ENCODE results near the gene TSPAN15.
"Not testable (repeated sequence)": the region's sequence is repeated elsewhere in the genome, so short reads cannot be mapped to it uniquely, and the experiment has no call there.

Gene TSPAN15

GRCh38 chr10:69486922-69487730, 35.9 kb downstream of the TSPAN15 start:
- Mint-ChIP-seq H3K9me3 (peaks cover 8% of the 10 kb centered on the region), H3K4me1 (ENCODE audit: low read depth) (no peaks in the 10 kb centered on the region), H3K27me3 (ENCODE audit: low read depth) (no peaks in the 10 kb centered on the region), H3K27ac (no peak overlapping the region), H3K4me3 (no peak overlapping the region), H3K36me3 (ENCODE audit: low read depth) (no peaks in the 10 kb centered on the region)
- DNase-seq (ENCODE audit: low spot score): no peak

GRCh38 chr10:69488149-69488844, 37.0 kb downstream of the TSPAN15 start:
- not testable (repeated sequence) for DNase-seq (ENCODE audit: low spot score); H3K27ac Mint-ChIP-seq; H3K9me3 Mint-ChIP-seq; H3K4me1 Mint-ChIP-seq (ENCODE audit: low read depth); H3K27me3 Mint-ChIP-seq (ENCODE audit: low read depth); H3K4me3 Mint-ChIP-seq; H3K36me3 Mint-ChIP-seq (ENCODE audit: low read depth)

- H3K4me3 Mint-ChIP-seq; DNase-seq (ENCODE audit: low spot score); H3K36me3 Mint-ChIP-seq (ENCODE audit: low read depth); H3K4me1 Mint-ChIP-seq (ENCODE audit: low read depth); H3K27me3 Mint-ChIP-seq (ENCODE audit: low read depth); H3K9me3 Mint-ChIP-seq; H3K27ac Mint-ChIP-seq: not testable (repeated sequence)
Observed at GRCh38 chr10:69488856-69489255, 37.6 kb downstream of the TSPAN15 start.

GRCh38 chr10:69489506-69490090, 38.3 kb downstream of the TSPAN15 start:
- H3K4me1 Mint-ChIP-seq (ENCODE audit: low read depth): no peaks in the 10 kb centered on the region
- H3K9me3 Mint-ChIP-seq: peaks cover 8% of the 10 kb centered on the region
- no peaks in the 10 kb centered on the region for H3K36me3 Mint-ChIP-seq (ENCODE audit: low read depth)
- no peak for DNase-seq (ENCODE audit: low spot score)
- H3K27ac Mint-ChIP-seq: no peak overlapping the region
- H3K27me3 Mint-ChIP-seq (ENCODE audit: low read depth): no peaks in the 10 kb centered on the region
- no peak overlapping the region for H3K4me3 Mint-ChIP-seq

- H3K4me3 Mint-ChIP-seq: no peak overlapping the region
- DNase-seq (ENCODE audit: low spot score): no peak
- no peaks in the 10 kb centered on the region for H3K36me3 Mint-ChIP-seq (ENCODE audit: low read depth)
- no peaks in the 10 kb centered on the region for H3K4me1 Mint-ChIP-seq (ENCODE audit: low read depth)
- H3K9me3 Mint-ChIP-seq: peaks cover 8% of the 10 kb centered on the region
- no peak overlapping the region for H3K27ac Mint-ChIP-seq
- no peaks in the 10 kb centered on the region for H3K27me3 Mint-ChIP-seq (ENCODE audit: low read depth)
Observed at GRCh38 chr10:69490876-69491275, 39.6 kb downstream of the TSPAN15 start.

GRCh38 chr10:69491611-69492010, 40.3 kb downstream of the TSPAN15 start:
- Mint-ChIP-seq H3K27ac (no peak overlapping the region), H3K4me1 (ENCODE audit: low read depth) (no peaks in the 10 kb centered on the region), H3K9me3 (peaks cover 8% of the 10 kb centered on the region), H3K4me3 (no peak overlapping the region), H3K36me3 (ENCODE audit: low read depth) (no peaks in the 10 kb centered on the region), H3K27me3 (ENCODE audit: low read depth) (no peaks in the 10 kb centered on the region)
- DNase-seq (ENCODE audit: low spot score): no peak

GRCh38 chr10:69492091-69492745, 41.0 kb downstream of the TSPAN15 start:
- Mint-ChIP-seq H3K4me3 (no peak overlapping the region), H3K27ac (no peak overlapping the region)

GRCh38 chr10:69492746-69493462, 41.6 kb downstream of the TSPAN15 start:
- H3K36me3 Mint-ChIP-seq (ENCODE audit: low read depth): no peaks in the 10 kb centered on the region
- H3K4me1 Mint-ChIP-seq (ENCODE audit: low read depth): no peaks in the 10 kb centered on the region
- peaks cover 8% of the 10 kb centered on the region for H3K9me3 Mint-ChIP-seq
- no peak overlapping the region for H3K27ac Mint-ChIP-seq
- DNase-seq (ENCODE audit: low spot score): no peak
- H3K27me3 Mint-ChIP-seq (ENCODE audit: low read depth): no peaks in the 10 kb centered on the region
- H3K4me3 Mint-ChIP-seq: no peak overlapping the region

More at GRCh38 chr10:69492091-69492745, 41.0 kb downstream of the TSPAN15 start:
- Mint-ChIP-seq H3K9me3 (peaks cover 8% of the 10 kb centered on the region), H3K4me1 (ENCODE audit: low read depth) (no peaks in the 10 kb centered on the region), H3K36me3 (ENCODE audit: low read depth) (no peaks in the 10 kb centered on the region), H3K27me3 (ENCODE audit: low read depth) (no peaks in the 10 kb centered on the region)
- no peak for DNase-seq (ENCODE audit: low spot score)

- no peak overlapping the region for H3K4me3 Mint-ChIP-seq
- H3K27ac Mint-ChIP-seq: no peak overlapping the region
- no peaks in the 10 kb centered on the region for H3K9me3 Mint-ChIP-seq
- no peak for DNase-seq (ENCODE audit: low spot score)
- no peaks in the 10 kb centered on the region for H3K27me3 Mint-ChIP-seq (ENCODE audit: low read depth)
- no peaks in the 10 kb centered on the region for H3K4me1 Mint-ChIP-seq (ENCODE audit: low read depth)
- H3K36me3 Mint-ChIP-seq (ENCODE audit: low read depth): no peaks in the 10 kb centered on the region
Observed at GRCh38 chr10:69494626-69495558, 43.6 kb downstream of the TSPAN15 start.

- no peak for DNase-seq (ENCODE audit: low spot score)
Observed at GRCh38 chr10:69495666-69496065, 44.4 kb downstream of the TSPAN15 start.

GRCh38 chr10:69496352-69497230, 45.3 kb downstream of the TSPAN15 start:
- H3K27me3 Mint-ChIP-seq (ENCODE audit: low read depth): no peaks in the 10 kb centered on the region
- no peak for DNase-seq (ENCODE audit: low spot score)
- H3K9me3 Mint-ChIP-seq: no peaks in the 10 kb centered on the region
- H3K4me1 Mint-ChIP-seq (ENCODE audit: low read depth): no peaks in the 10 kb centered on the region
- no peaks in the 10 kb centered on the region for H3K36me3 Mint-ChIP-seq (ENCODE audit: low read depth)
- no peak overlapping the region for H3K4me3 Mint-ChIP-seq
- no peak overlapping the region for H3K27ac Mint-ChIP-seq

More at GRCh38 chr10:69495666-69496065, 44.4 kb downstream of the TSPAN15 start:
- H3K27ac Mint-ChIP-seq: no peak overlapping the region
- no peaks in the 10 kb centered on the region for H3K4me1 Mint-ChIP-seq (ENCODE audit: low read depth)
- no peaks in the 10 kb centered on the region for H3K9me3 Mint-ChIP-seq
- no peaks in the 10 kb centered on the region for H3K36me3 Mint-ChIP-seq (ENCODE audit: low read depth)
- H3K27me3 Mint-ChIP-seq (ENCODE audit: low read depth): no peaks in the 10 kb centered on the region
- H3K4me3 Mint-ChIP-seq: no peak overlapping the region

- H3K27me3 Mint-ChIP-seq (ENCODE audit: low read depth): no peaks in the 10 kb centered on the region
- H3K9me3 Mint-ChIP-seq: no peaks in the 10 kb centered on the region
- no peaks in the 10 kb centered on the region for H3K4me1 Mint-ChIP-seq (ENCODE audit: low read depth)
- no peak overlapping the region for H3K4me3 Mint-ChIP-seq
- no peaks in the 10 kb centered on the region for H3K36me3 Mint-ChIP-seq (ENCODE audit: low read depth)
- no peak overlapping the region for H3K27ac Mint-ChIP-seq
- DNase-seq (ENCODE audit: low spot score): no peak
Observed at GRCh38 chr10:69497231-69497561, 45.9 kb downstream of the TSPAN15 start.

Data from T-helper 2 cell treated with Interferon-gamma antibody and Interleukin-4, amounts not matched to agents 5 μg/mL and 100 μg/mL, for 36 hours (primary cell).